ENCODE results near the gene ZNF678. TPM values are rescaled to one million over a fixed set of nuclear protein-coding genes. Genes with fewer than 3 reads are reported as not detected.
A peak's percentile ranks its signal among the peaks of the same experiment; 100 is the strongest.

ZNF678 gene
- polyA plus RNA-seq, 3 donors: 1.5 to 1.9 (median 1.7) TPM

DNA sequence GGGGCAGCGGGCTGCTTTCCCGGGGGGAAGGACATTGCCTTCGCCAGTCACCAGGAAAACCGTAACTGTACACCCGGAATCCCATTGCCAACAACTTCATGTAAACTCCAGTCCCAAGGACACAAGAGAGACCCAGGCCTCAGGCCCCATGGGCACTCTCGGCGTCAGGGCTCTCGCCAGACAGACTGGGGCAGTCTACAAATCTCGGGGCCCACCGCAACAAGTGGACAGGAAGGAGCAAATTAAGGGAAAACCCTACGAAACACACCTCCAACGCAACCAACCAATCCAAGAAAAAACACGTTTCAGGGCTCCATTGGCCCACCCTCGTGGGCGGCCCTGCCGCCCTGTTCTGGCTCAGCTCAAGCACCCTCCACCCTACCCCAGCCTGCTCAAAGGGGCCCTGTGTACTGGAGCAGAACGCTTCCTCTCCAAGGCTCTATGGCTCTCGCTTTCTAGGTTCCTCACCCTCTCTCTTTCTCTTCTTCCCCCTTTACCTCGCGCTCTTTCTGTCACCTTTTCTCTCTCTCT, 4.6 kb upstream of the ZNF678 start:
- Mint-ChIP-seq H3K4me1 (peaks cover 24% of the 10 kb centered on the region), H3K27ac (no peak overlapping the region), H3K4me3 (peak overlapping the region in 1 of 2 donors; percentile 62), H3K36me3 (peaks cover 0 to 3% of the 10 kb centered on the region in 2 donors), H3K27me3 (ENCODE audit: low read depth in 3 of 3) (peaks cover 49 to 57% (median 57%) of the 10 kb centered on the region in 3 donors), H3K9me3 (peaks cover 26 to 72% (median 53%) of the 10 kb centered on the region in 7 donors)
- H3K79me2 ChIP-seq (ENCODE audit: insufficient read depth, low read length): no peaks in the 10 kb centered on the region
- H3K9ac ChIP-seq (ENCODE audit: insufficient read depth, low read length, poor library complexity, severe bottlenecking): no peak overlapping the region
- TF ChIP-seq, protein P1, sequence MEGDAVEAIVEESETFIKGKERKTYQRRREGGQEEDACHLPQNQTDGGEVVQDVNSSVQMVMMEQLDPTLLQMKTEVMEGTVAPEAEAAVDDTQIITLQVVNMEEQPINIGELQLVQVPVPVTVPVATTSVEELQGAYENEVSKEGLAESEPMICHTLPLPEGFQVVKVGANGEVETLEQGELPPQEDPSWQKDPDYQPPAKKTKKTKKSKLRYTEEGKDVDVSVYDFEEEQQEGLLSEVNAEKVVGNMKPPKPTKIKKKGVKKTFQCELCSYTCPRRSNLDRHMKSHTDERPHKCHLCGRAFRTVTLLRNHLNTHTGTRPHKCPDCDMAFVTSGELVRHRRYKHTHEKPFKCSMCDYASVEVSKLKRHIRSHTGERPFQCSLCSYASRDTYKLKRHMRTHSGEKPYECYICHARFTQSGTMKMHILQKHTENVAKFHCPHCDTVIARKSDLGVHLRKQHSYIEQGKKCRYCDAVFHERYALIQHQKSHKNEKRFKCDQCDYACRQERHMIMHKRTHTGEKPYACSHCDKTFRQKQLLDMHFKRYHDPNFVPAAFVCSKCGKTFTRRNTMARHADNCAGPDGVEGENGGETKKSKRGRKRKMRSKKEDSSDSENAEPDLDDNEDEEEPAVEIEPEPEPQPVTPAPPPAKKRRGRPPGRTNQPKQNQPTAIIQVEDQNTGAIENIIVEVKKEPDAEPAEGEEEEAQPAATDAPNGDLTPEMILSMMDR (IDR thresholded peaks at IDR 0.05): no peak
- no peak overlapping the region for H3K4me3 ChIP-seq (replicated peaks in 1 of 3; ENCODE audit: low read depth in 2 of 3, low read length in 3 of 3)
- no peaks in the 10 kb centered on the region for H4K20me1 ChIP-seq (ENCODE audit: insufficient read depth, low read length)
- no peaks in the 10 kb centered on the region for H3K36me3 ChIP-seq (replicated peaks in 1 of 2; ENCODE audit: control insufficient read depth in 1 of 2, insufficient read depth in 2 of 2, low read length in 2 of 2)
- peak overlapping the region; percentile 21 for H2AFZ ChIP-seq (ENCODE audit: insufficient read depth, low read depth, low read length, poor library complexity, severe bottlenecking)
- WGBS (ENCODE audit: insufficient coverage): 41% methylated on average over 20 of the region's 20 CpGs
- no peak for DNase-seq
- intact Hi-C loops (cut with micrococcal nuclease): no loop called here
- H3K27ac ChIP-seq (ENCODE audit: low read depth in 1 of 2, low read length in 2 of 2): no peak overlapping the region
- H3K27me3 ChIP-seq (ENCODE audit: control insufficient read depth in 2 of 2, insufficient read depth in 2 of 2, low read length in 2 of 2): peaks cover 11 to 62% of the 10 kb centered on the region in 2 donors
- peaks cover 36 to 53% of the 10 kb centered on the region in 2 donors for H3K9me3 ChIP-seq (replicated peaks in 1 of 2; ENCODE audit: control insufficient read depth in 1 of 2, insufficient read depth in 1 of 2, low read length in 2 of 2)
- no peaks in the 10 kb centered on the region for H3K4me1 ChIP-seq (ENCODE audit: control insufficient read depth in 1 of 2, insufficient read depth in 2 of 2, low read length in 2 of 2)
- peak overlapping the region; percentile 9 for H3K4me2 ChIP-seq (replicated peaks; ENCODE audit: extremely low read depth, low read length, poor library complexity, severe bottlenecking)

DNA sequence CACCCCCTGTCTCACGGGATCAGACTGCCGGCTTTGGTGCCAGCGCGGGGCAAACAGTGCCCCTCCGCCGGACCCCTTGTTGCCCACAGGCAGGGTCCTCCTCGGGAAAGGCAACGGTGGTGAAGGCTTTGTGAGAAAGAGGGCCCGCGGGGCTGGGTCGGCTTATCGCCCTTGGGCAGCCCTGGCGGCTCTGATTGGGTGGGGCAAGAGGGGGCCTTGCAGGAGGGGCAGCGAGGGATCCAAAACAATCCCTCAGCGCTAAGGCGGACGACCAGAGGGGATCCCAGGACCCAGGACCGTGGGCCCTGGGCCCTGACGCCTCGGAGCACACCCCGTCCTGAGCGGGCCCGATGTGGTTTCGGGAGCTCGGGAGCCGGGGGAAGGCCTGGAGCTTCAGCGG, 3.9 kb upstream of the ZNF678 start:
- no peak for DNase-seq
- Mint-ChIP-seq H3K9me3 (peaks cover 24 to 66% (median 53%) of the 10 kb centered on the region in 7 donors), H3K4me3 (peak overlapping the region in 1 of 2 donors; percentile 62), H3K27ac (no peak overlapping the region), H3K4me1 (peaks cover 31% of the 10 kb centered on the region), H3K36me3 (peaks cover 0 to 3% of the 10 kb centered on the region in 2 donors), H3K27me3 (ENCODE audit: low read depth in 3 of 3) (peaks cover 49 to 57% (median 55%) of the 10 kb centered on the region in 3 donors)
- Histone ChIP-seq H3K4me3 (replicated peaks in 1 of 3; ENCODE audit: low read depth in 2 of 3, low read length in 3 of 3) (no peak overlapping the region), H3K79me2 (ENCODE audit: insufficient read depth, low read length) (peaks cover 5% of the 10 kb centered on the region), H3K27me3 (ENCODE audit: control insufficient read depth in 2 of 2, insufficient read depth in 2 of 2, low read length in 2 of 2) (peaks cover 11 to 62% of the 10 kb centered on the region in 2 donors), H3K9ac (ENCODE audit: insufficient read depth, low read length, poor library complexity, severe bottlenecking) (no peak overlapping the region), H3K4me2 (replicated peaks; ENCODE audit: extremely low read depth, low read length, poor library complexity, severe bottlenecking) (no peak overlapping the region), H3K9me3 (replicated peaks in 1 of 2; ENCODE audit: control insufficient read depth in 1 of 2, insufficient read depth in 1 of 2, low read length in 2 of 2) (peaks cover 36 to 53% of the 10 kb centered on the region in 2 donors), H3K27ac (ENCODE audit: low read depth in 1 of 2, low read length in 2 of 2) (no peak overlapping the region), H4K20me1 (ENCODE audit: insufficient read depth, low read length) (no peaks in the 10 kb centered on the region), H2AFZ (ENCODE audit: insufficient read depth, low read depth, low read length, poor library complexity, severe bottlenecking) (peak overlapping the region; percentile 21), H3K4me1 (ENCODE audit: control insufficient read depth in 1 of 2, insufficient read depth in 2 of 2, low read length in 2 of 2) (peaks cover 6% of the 10 kb centered on the region in 2 donors), H3K36me3 (replicated peaks in 1 of 2; ENCODE audit: control insufficient read depth in 1 of 2, insufficient read depth in 2 of 2, low read length in 2 of 2) (no peaks in the 10 kb centered on the region)
- TF ChIP-seq, protein P1 (IDR thresholded peaks at IDR 0.05): no peak
- 43% methylated on average over 27 of the region's 27 CpGs for WGBS (ENCODE audit: insufficient coverage)
- intact Hi-C loops (cut with micrococcal nuclease): no loop called here
